Mesodermal cell (in vitro differentiated cells): ENCODE measurements around the gene NIPSNAP2.
A peak's percentile ranks its signal among the peaks of the same experiment; 100 is the strongest.
"Not testable (repeated sequence)": the region's sequence is repeated elsewhere in the genome, so short reads cannot be mapped to it uniquely, and the experiment has no call there.

Experiments used
- H3K27ac ChIP-seq: 2 replicates; pipeline ENCODE4 v1.7.0; 2013; ENCODE audit warnings: mild to moderate bottlenecking, low read depth, low read length, moderate library complexity; ENCODE audit not compliant: severe bottlenecking
- H3K36me3 ChIP-seq: 2 replicates; pipeline ENCODE4 v1.7.1; 2013; ENCODE audit warnings: mild to moderate bottlenecking, low read length, moderate library complexity; ENCODE audit not compliant: control insufficient read depth, insufficient read depth
- H3K4me1 ChIP-seq: one replicate; pipeline ENCODE4 v1.7.1; 2013; ENCODE audit warnings: mild to moderate bottlenecking, low read length; ENCODE audit not compliant: insufficient read depth, control insufficient read depth, poor library complexity, severe bottlenecking
- H3K4me3 ChIP-seq: 2 replicates; pipeline ENCODE4 v1.7.0; 2013; ENCODE audit warnings: low read length, control low read depth, mild to moderate bottlenecking; ENCODE audit not compliant: insufficient read depth, poor library complexity, severe bottlenecking; ENCODE audit errors: extremely low read depth
- H3K9me3 ChIP-seq: 2 replicates; pipeline ENCODE4 v1.7.1; 2013; ENCODE audit warnings: mild to moderate bottlenecking, low read length, moderate library complexity; ENCODE audit not compliant: control insufficient read depth
- WGBS, 2 experiments: methylation state at CpG; one replicate each; pipeline ENCODE4 v1.1.5; 2013; ENCODE audit warnings: missing lambda C conversion rate in 2 of 2; ENCODE audit not compliant: insufficient coverage in 2 of 2; 5-methylcytosine and 5-hydroxymethylcytosine counted together

The NIPSNAP2 gene

DNA sequence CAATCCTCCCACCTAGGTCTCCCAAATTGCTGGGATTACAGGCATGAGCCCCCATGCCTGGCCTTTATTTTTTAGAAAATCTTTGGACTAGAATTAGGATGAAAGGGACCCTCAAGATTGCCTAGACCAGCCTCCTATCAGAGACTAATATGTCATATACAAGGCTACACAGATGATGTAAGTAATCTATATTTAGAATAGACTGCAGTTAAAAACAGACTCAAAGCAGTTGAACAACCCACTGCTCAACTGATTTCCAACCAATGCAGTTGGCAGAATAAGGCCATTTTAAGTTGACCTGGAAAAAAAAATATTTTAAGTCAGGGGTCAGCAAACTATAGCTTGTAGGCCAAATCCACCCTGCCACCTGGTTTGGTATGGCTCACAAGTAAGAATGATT, 59.1 kb downstream of the NIPSNAP2 start:
- Histone ChIP-seq H3K4me1 (no peaks in the 10 kb centered on the region), H3K9me3 (no peaks in the 10 kb centered on the region), H3K27ac (no peak overlapping the region), H3K4me3 (no peak overlapping the region), H3K36me3 (peaks cover 66% of the 10 kb centered on the region)

DNA sequence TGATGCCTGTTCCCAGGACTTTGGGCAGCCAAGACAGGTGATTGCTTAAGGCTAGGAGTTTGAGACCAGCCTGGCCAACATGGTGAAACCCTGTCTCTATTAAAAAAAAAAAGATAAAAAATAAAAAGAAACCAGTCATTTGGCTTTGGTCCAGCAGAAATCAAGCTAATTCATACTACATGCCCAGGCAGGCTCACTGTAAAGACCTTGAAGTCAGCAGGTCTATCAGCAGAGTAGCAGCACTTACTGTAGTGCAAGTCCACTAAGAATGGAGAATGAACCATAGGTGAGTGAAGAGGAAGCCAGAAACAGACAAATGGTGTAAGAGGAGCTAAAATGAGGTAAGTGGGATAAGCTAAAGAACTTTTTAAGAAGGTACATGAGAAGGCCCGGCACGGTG, 62.2 kb downstream of the NIPSNAP2 start:
- Histone ChIP-seq H3K4me1 (no peaks in the 10 kb centered on the region), H3K36me3 (peaks cover 62% of the 10 kb centered on the region), H3K27ac (no peak overlapping the region), H3K9me3 (no peaks in the 10 kb centered on the region), H3K4me3 (no peak overlapping the region)
- 92% methylated on average over 2 of the region's 2 CpGs; no CpG with 5 or more reads in 1 of the 2 experiments for WGBS, 2 experiments

DNA sequence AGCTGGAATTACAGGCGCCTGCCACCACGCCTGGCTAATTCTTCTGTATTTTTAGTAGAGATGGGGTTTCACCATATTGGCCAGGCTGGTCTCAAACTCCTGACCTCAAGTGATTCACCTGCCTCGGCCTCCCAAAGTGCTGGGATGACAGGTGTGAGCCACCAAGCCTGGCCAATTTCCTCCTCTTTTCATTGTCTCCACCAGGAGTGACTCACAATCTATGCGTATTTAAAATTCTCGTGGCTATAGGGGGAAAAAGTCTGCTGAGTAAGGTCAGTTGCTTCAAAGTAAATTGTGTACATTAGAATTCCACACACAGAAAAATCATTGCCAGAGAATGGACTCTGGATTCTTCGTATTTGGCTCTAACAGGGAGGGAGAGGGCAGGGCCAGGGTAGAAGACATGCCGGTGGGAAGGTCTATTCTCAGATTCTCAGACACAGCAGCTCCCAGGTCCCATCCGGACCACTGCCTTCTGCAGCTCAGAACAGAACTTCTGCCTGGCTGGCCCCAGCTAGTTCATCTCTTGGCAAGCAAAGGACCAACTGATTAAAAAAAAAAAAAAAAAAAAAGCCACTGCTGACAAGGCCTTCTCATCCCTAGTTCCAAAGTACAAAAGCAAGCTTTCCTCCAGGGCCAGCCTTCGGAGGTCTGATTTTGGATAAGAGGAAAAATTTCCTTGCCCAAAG, 64.7 kb downstream of the NIPSNAP2 start:
- 89 to 97% methylated on average over 5 of the region's 9 CpGs for WGBS, 2 experiments
- Histone ChIP-seq H3K9me3 (no peaks in the 10 kb centered on the region), H3K27ac (no peak overlapping the region), H3K4me1 (peaks cover 5% of the 10 kb centered on the region), H3K4me3 (no peak overlapping the region), H3K36me3 (peaks cover 58% of the 10 kb centered on the region)

DNA sequence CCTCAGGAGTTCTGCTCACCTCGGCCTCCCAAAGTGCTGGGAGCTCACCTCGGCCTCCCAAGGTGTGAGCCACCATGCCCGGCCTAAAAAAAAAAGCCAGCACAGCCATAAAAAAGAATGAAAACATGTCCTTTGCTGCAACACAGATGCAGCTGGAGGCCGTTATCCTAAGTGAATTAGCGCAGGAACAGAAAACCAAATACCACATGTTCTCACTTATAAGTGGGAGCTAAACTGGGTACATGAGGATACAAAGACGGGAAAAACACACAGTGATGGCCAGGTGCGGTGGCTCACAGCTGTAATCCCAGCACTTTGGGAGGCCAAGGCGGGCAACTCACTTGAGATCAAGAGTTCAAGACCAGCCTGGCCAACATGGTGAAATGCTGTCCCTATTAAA, 66.0 kb downstream of the NIPSNAP2 start:
- WGBS, 2 experiments = 85 to 89% methylated on average over 4 to 5 of the region's 8 CpGs
- peaks cover 58% of the 10 kb centered on the region for H3K36me3 ChIP-seq
- H3K9me3 ChIP-seq = no peaks in the 10 kb centered on the region
- H3K4me1 ChIP-seq = peaks cover 5% of the 10 kb centered on the region
- no peak overlapping the region for H3K4me3 ChIP-seq
- H3K27ac ChIP-seq = no peak overlapping the region

DNA sequence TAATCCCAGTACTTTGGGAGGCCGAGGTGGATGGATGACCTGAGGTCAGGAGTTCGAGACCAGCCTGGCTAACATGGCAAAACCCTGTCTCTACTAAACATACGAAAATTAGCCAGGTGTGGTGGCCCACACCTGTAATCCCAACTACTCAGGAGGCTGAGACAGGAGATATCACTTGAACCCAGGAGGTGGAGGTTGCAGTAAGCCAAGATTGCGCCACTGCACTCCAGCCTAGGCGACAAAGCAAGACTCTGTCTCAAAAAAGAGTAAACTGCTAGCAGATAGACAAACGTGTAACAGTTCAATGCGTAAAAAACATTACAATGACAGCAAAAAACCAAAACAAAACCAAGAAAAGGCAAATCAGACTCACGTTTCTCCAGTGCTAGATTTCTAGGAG, 67.2 kb downstream of the NIPSNAP2 start:
- WGBS, 2 experiments = 93% methylated on average over 6 to 7 of the region's 8 CpGs
- not testable (repeated sequence) for H3K4me1 ChIP-seq, H3K4me3 ChIP-seq, H3K27ac ChIP-seq, H3K9me3 ChIP-seq
- peaks cover 50% of the 10 kb centered on the region for H3K36me3 ChIP-seq

DNA sequence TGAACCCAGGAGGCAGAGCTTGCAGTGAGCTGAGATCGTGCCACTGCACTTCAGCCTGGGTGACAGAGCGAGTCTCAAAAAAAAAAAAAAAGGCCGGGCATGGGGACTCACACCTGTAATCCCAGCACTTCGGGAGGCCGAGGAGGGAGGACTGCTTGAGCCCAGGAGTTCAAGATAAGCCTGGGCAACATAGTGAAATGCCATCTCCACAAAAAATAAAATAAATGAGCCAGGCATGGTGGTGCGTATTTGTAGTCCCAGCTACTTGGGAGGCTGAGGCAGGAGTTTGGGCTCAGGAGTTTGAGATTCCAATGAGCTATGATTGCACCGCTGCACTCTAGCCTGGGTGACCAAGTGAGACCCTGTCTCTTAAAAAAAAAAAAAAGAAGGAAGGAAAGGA, 68.2 kb downstream of the NIPSNAP2 start:
- H3K4me3 ChIP-seq, H3K27ac ChIP-seq, H3K4me1 ChIP-seq, H3K9me3 ChIP-seq: not testable (repeated sequence)
- peaks cover 40% of the 10 kb centered on the region for H3K36me3 ChIP-seq
- 91 to 92% methylated on average over 4 to 5 of the region's 7 CpGs for WGBS, 2 experiments

DNA sequence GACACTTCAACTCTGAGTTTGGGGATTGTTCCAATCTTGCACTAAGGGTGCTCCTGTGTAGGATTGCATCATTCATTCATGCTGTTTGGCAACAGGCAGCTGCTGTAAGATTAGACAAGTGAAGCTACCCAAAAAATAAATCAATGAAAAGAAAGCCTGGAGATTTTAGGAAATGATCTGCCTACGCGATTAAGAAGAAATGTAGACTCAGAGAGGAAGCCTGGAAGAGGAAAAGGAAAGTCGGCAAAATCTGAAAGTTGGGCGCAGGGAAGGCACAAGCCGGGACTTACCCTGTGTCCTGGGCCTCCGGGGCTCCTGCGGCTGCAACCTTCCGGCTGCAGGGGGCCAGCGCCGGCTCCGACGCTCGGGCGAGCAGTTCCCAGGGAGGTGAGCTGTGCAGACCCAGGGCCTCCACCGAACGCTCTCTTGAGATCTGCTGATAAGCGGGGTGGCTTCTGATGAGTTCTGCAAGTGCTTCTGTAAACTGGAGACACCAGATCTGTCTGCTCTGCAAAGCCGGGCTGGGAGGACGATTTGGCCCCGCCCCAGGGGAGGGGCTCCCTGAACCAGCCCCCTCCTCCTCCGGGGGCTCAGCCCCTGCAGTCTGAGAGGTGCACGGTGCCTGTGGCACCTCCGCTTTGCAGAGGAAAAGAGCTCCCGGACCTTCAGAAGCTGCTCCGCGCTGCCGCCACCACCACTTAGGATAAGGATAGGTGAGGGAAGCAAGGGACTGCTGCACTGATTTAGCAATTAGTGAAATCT, 69.5 kb downstream of the NIPSNAP2 start:
- peaks cover 34% of the 10 kb centered on the region for H3K36me3 ChIP-seq
- peak overlapping the region; percentile 56 for H3K4me3 ChIP-seq
- 0% methylated on average over 17 to 22 of the region's 27 CpGs for WGBS, 2 experiments
- no peaks in the 10 kb centered on the region for H3K9me3 ChIP-seq
- peak overlapping the region; percentile 96 for H3K27ac ChIP-seq
- H3K4me1 ChIP-seq = peaks cover 5% of the 10 kb centered on the region

DNA sequence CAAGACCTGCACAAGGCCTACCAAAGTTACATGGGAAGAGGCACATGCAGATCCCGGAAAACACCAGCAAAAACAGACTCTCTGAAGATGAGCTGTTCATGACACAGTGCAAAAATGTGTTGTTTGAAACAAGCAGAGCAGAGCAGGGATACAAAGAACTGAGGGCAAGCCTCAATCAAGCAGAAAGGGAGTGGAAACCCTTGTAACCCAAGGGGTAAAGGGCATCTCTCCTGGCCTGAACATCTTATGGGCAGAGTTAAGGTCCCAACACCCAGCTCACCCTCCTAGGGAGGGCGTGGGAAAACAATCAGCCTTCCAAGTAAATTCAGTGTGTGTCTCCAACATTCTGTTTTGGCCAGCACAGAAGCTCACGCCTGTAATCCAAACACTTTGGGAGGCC, 76.3 kb downstream of the NIPSNAP2 start:
- Histone ChIP-seq H3K9me3 (no peaks in the 10 kb centered on the region), H3K4me1 (no peaks in the 10 kb centered on the region), H3K27ac (peak overlapping the region; percentile 67), H3K4me3 (no peak overlapping the region), H3K36me3 (peaks cover 20% of the 10 kb centered on the region)
- WGBS, 2 experiments = 81 to 93% methylated on average over 3 of the region's 3 CpGs

DNA sequence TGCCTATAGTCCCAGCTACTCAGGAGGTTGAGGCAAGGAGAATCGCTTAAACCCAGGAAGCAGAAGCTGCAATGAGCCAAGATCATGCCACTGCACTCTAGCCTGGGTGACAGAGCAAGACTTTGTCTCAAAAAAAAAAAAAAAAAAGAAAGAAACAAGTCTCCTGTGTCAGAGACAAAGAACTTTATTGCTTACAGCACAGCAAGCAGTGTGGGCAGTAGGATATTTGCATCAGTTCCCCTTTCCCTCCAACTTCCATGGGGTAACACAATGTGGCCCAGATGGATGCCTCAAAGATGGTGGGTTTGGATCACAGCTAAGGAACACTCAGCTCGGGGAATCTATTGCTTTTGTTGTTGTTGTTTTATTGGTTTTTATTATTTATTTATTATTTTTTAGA, 81.4 kb downstream of the NIPSNAP2 start:
- H3K27ac ChIP-seq, H3K4me1 ChIP-seq, H3K9me3 ChIP-seq, H3K4me3 ChIP-seq: not testable (repeated sequence)
- 100% methylated on average over 1 of the region's 2 CpGs; no CpG with 5 or more reads in 1 of the 2 experiments for WGBS, 2 experiments
- H3K36me3 ChIP-seq = peaks cover 12% of the 10 kb centered on the region

DNA sequence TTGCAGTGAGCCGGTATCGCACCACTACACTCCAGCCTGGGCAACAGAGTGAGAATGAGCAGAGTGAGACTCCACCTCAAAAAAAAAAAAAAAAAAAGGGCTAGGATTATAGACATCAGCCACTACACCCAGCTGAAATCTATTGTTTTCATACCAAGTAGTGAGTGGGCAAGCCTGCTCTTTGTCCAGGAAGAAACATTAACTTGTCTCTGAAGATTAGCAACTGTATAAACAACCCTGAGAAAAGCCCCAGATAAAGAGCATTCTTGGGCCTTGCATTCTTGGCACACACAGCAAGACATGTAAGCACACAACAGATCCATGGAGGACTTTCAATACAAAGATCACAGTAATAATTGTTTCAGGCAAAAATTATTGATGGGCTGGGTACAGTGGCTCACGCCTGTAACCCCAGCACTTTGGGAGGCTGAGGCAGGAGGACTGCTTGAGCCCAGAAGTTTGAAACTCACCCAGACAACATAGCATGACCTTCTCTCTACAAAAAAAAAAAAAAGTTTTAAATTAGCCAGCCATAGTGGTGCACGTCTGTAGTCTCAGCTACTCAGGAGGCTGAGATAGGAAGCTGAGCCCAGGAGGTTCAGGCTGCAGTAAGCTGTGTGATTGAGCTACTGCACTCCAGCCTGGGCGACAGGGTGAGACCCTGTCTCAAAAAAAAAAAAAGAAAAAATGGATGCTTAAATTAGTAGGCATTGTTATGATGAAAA, 82.5 kb downstream of the NIPSNAP2 start:
- Histone ChIP-seq H3K4me3 (no peak overlapping the region), H3K4me1 (peaks cover 9% of the 10 kb centered on the region), H3K9me3 (no peaks in the 10 kb centered on the region), H3K27ac (peak overlapping the region; percentile 97), H3K36me3 (peaks cover 12% of the 10 kb centered on the region)
- WGBS, 2 experiments = 67 to 88% methylated on average over 1 to 4 of the region's 5 CpGs
